ENCODE results near the gene HSD17B3.
"Not testable (repeated sequence)": the region's sequence is repeated elsewhere in the genome, so short reads cannot be mapped to it uniquely, and the experiment has no call there.

DNA sequence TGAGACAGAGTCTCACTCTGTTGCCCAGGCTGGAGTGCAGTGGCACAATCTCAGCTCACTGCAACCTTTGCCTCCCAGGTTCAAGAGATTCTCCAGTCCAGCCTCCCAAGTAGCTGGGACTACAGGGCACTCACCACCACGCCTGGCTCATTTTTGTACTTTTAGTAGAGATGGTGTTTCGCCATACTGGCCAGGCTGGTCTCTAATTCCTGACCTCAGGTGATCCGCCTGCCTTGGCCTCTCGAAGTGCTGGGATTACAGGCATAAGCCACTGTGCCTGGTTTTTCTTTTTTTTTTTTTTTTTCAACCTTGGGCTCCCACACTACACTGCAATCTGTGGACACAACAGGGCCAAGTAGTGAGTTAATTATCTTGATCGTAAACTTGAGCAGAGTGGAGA is 20.8 kb upstream of the HSD17B3 start:
- not testable (repeated sequence) for TF ChIP-seq ISL1 (CRISPR knock-in tag; IDR thresholded peaks at IDR 0.05); TOX (CRISPR knock-in tag; IDR thresholded peaks at IDR 0.05; ENCODE audit: borderline replicate concordance); RARB (CRISPR knock-in tag; IDR thresholded peaks at IDR 0.05); SNAI2 (CRISPR knock-in tag; IDR thresholded peaks at IDR 0.05)
- TF ChIP-seq, protein P1, sequence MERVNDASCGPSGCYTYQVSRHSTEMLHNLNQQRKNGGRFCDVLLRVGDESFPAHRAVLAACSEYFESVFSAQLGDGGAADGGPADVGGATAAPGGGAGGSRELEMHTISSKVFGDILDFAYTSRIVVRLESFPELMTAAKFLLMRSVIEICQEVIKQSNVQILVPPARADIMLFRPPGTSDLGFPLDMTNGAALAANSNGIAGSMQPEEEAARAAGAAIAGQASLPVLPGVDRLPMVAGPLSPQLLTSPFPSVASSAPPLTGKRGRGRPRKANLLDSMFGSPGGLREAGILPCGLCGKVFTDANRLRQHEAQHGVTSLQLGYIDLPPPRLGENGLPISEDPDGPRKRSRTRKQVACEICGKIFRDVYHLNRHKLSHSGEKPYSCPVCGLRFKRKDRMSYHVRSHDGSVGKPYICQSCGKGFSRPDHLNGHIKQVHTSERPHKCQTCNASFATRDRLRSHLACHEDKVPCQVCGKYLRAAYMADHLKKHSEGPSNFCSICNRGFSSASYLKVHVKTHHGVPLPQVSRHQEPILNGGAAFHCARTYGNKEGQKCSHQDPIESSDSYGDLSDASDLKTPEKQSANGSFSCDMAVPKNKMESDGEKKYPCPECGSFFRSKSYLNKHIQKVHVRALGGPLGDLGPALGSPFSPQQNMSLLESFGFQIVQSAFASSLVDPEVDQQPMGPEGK (CRISPR knock-in tag; IDR thresholded peaks at IDR 0.05; ENCODE audit: borderline replicate concordance): not testable (repeated sequence)
- TF ChIP-seq, protein P2, sequence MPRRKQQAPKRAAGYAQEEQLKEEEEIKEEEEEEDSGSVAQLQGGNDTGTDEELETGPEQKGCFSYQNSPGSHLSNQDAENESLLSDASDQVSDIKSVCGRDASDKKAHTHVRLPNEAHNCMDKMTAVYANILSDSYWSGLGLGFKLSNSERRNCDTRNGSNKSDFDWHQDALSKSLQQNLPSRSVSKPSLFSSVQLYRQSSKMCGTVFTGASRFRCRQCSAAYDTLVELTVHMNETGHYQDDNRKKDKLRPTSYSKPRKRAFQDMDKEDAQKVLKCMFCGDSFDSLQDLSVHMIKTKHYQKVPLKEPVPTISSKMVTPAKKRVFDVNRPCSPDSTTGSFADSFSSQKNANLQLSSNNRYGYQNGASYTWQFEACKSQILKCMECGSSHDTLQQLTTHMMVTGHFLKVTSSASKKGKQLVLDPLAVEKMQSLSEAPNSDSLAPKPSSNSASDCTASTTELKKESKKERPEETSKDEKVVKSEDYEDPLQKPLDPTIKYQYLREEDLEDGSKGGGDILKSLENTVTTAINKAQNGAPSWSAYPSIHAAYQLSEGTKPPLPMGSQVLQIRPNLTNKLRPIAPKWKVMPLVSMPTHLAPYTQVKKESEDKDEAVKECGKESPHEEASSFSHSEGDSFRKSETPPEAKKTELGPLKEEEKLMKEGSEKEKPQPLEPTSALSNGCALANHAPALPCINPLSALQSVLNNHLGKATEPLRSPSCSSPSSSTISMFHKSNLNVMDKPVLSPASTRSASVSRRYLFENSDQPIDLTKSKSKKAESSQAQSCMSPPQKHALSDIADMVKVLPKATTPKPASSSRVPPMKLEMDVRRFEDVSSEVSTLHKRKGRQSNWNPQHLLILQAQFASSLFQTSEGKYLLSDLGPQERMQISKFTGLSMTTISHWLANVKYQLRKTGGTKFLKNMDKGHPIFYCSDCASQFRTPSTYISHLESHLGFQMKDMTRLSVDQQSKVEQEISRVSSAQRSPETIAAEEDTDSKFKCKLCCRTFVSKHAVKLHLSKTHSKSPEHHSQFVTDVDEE (CRISPR knock-in tag; IDR thresholded peaks at IDR 0.05): not testable (repeated sequence)
